Neural cell (in vitro differentiated cells): Measurements from ENCODE around the gene MAPK1. TPM values are rescaled to one million over a fixed set of nuclear protein-coding genes. Genes with fewer than 3 reads are reported as not detected.

Experiments used
- H2AFZ ChIP-seq: fragments of 200-600, 300-800 bp; sonication (generic), shearing (Covaris generic); 2 replicates; pipeline ENCODE4 v1.6.0; 2014; ENCODE audit warnings: low read depth, mild to moderate bottlenecking, antibody characterized with exemption, low read length, moderate library complexity
- H3F3A ChIP-seq: fragments of 200-600 bp; shearing (Covaris generic); 2 replicates; pipeline ENCODE4 v1.6.1; 2016; ENCODE audit warnings: mild to moderate bottlenecking, moderate library complexity, mixed read lengths, antibody characterized with exemption, low read length; ENCODE audit not compliant: insufficient read depth, poor library complexity, severe bottlenecking
- H3K27ac ChIP-seq: fragments of 200-600, 300-800 bp; sonication (generic), shearing (Covaris generic); 2 replicates; pipeline ENCODE4 v1.5.1; 2014; ENCODE audit warnings: mild to moderate bottlenecking, low read length, moderate library complexity
- H3K27me3 ChIP-seq: fragments of 300-800, 200-600 bp; sonication (generic), shearing (Covaris generic); 2 replicates; pipeline ENCODE4 v1.6.0; 2014; ENCODE audit warnings: mild to moderate bottlenecking, low read depth, low read length, moderate library complexity; ENCODE audit not compliant: insufficient read depth
- H3K36me3 ChIP-seq: fragments of 300-800, 200-600 bp; sonication (generic), shearing (Covaris generic); 2 replicates; pipeline ENCODE4 v1.5.1; 2014; ENCODE audit warnings: mild to moderate bottlenecking, antibody characterized with exemption, low read length, moderate library complexity; ENCODE audit not compliant: insufficient read depth
- H3K4me2 ChIP-seq: fragments of 300-800, 200-600 bp; sonication (generic), shearing (Covaris generic); 2 replicates; pipeline ENCODE4 v1.6.0; 2014; ENCODE audit warnings: mild to moderate bottlenecking, low read length
- H3K4me3 ChIP-seq: fragments of 300-800, 200-600 bp; sonication (generic), shearing (Covaris generic); 2 replicates; pipeline ENCODE4 v1.5.1; 2014; ENCODE audit warnings: mild to moderate bottlenecking, low read length, moderate library complexity
- H3K79me2 ChIP-seq: fragments of 200-600 bp; shearing (Covaris generic); replicated peaks from 2 replicates; pipeline ENCODE4 v1.6.0; 2014; ENCODE audit warnings: mild to moderate bottlenecking, low read length, moderate library complexity; ENCODE audit not compliant: insufficient read depth
- H3K9ac ChIP-seq: fragments of 300-800, 200-600 bp; sonication (generic), shearing (Covaris generic); 2 replicates; pipeline ENCODE4 v1.6.1; 2016; ENCODE audit warnings: mild to moderate bottlenecking, low read length, mixed read lengths
- H3K9me2 ChIP-seq: fragments of 200-600 bp; shearing (Covaris generic); 2 replicates; pipeline ENCODE4 v1.6.1; 2016; ENCODE audit warnings: mild to moderate bottlenecking, low read length, mixed read lengths; ENCODE audit not compliant: insufficient read depth
- H3K9me3 ChIP-seq: fragments of 200-600, 300-800 bp; sonication (generic), shearing (Covaris generic); 2 replicates; pipeline ENCODE4 v1.6.1; 2016; ENCODE audit warnings: mild to moderate bottlenecking, mixed run types, low read length, moderate library complexity, mixed read lengths
- H4K20me1 ChIP-seq: fragments of 200-600 bp; shearing (Covaris generic); 2 replicates; pipeline ENCODE4 v1.6.1; 2016; ENCODE audit warnings: mild to moderate bottlenecking, mixed run types; ENCODE audit not compliant: insufficient read depth
- CTCF ChIP-seq: fragments of 450-650 bp; IDR thresholded peaks from 2 replicates; pipeline ENCODE4 v1.5.1; 2014; ENCODE audit warnings: antibody characterized with exemption, mild to moderate bottlenecking, moderate library complexity; ENCODE audit not compliant: poor library complexity, severe bottlenecking
- EP300 ChIP-seq: fragments of 450-650 bp; conservative IDR thresholded peaks from 2 replicates; pipeline ENCODE4 v1.6.1; 2014; ENCODE audit warnings: antibody characterized with exemption, mild to moderate bottlenecking, moderate library complexity; ENCODE audit not compliant: poor library complexity, severe bottlenecking
- EZH2 ChIP-seq: fragments of 200-600, 300-800 bp; shearing (Covaris generic), sonication (generic); IDR thresholded peaks from 2 replicates; pipeline ENCODE4 v1.6.1; 2014; ENCODE audit warnings: antibody characterized with exemption, low read length, borderline replicate concordance, mild to moderate bottlenecking; ENCODE audit not compliant: insufficient read depth, poor library complexity, severe bottlenecking
- MXI1 ChIP-seq: fragments of 450-650 bp; conservative IDR thresholded peaks from 2 replicates; pipeline ENCODE4 v1.6.1; 2014; ENCODE audit warnings: antibody characterized with exemption, mild to moderate bottlenecking; ENCODE audit not compliant: poor library complexity, severe bottlenecking
- POLR2AphosphoS5 ChIP-seq: IDR thresholded peaks from 2 replicates; pipeline ENCODE4 v1.6.1; 2012
- RAD21 ChIP-seq: fragments of 450-650 bp; conservative IDR thresholded peaks from 2 replicates; pipeline ENCODE4 v1.6.1; 2014; ENCODE audit warnings: antibody characterized with exemption, mild to moderate bottlenecking, moderate library complexity
- REST ChIP-seq: IDR thresholded peaks from 2 replicates; pipeline ENCODE4 v1.6.1; 2012; ENCODE audit warnings: borderline replicate concordance
- SMC3 ChIP-seq: fragments of 450-650 bp; conservative IDR thresholded peaks from 2 replicates; pipeline ENCODE4 v1.6.1; 2014; ENCODE audit warnings: antibody characterized with exemption, mild to moderate bottlenecking, moderate library complexity; ENCODE audit not compliant: poor library complexity
- TAF1 ChIP-seq: IDR thresholded peaks from 2 replicates; pipeline ENCODE4 v1.6.1; 2012; ENCODE audit warnings: low read depth
- polyA plus RNA-seq: library from polyadenylated mRNA; depleted of rRNA; stranded (reverse); fragments of >200 nt; gene quantifications from 2 replicates; pipeline ENCODE4 v1.2.3, GENCODE V29; 2014

Gene MAPK1
- polyA plus RNA-seq, 1 donor from 2014 or later, result 43.3 TPM

- Histone ChIP-seq H3K4me3 (no peak overlapping the region), H3K27me3 (no peaks in the 10 kb centered on the region), H3K9ac (no peak overlapping the region), H3K36me3 (peaks cover 9% of the 10 kb centered on the region), H3K9me2 (no peaks in the 10 kb centered on the region), H3K79me2 (no peaks in the 10 kb centered on the region), H3F3A (no peaks in the 10 kb centered on the region), H2AFZ (no peak overlapping the region), H3K9me3 (no peaks in the 10 kb centered on the region), H4K20me1 (no peaks in the 10 kb centered on the region), H3K27ac (no peak overlapping the region), H3K4me2 (no peak overlapping the region)
- TF ChIP-seq EP300 (no peak), TAF1 (no peak), REST (no peak), POLR2AphosphoS5 (no peak), CTCF (no peak), SMC3 (no peak), RAD21 (no peak)
These were observed 108.4 kb downstream of the MAPK1 start for GRCh38 chr22:21759093-21759492.

- peaks cover 4% of the 10 kb centered on the region for H3K36me3 ChIP-seq
- no peaks in the 10 kb centered on the region for H3K79me2 ChIP-seq
- no peak overlapping the region for H3K4me3 ChIP-seq
- H3K9me2 ChIP-seq, result no peaks in the 10 kb centered on the region
- no peak overlapping the region for H3K4me2 ChIP-seq
- H4K20me1 ChIP-seq, result no peaks in the 10 kb centered on the region
- no peak overlapping the region for H2AFZ ChIP-seq
- no peaks in the 10 kb centered on the region for H3K9me3 ChIP-seq
- H3K27ac ChIP-seq, result no peak overlapping the region
- no peaks in the 10 kb centered on the region for H3K27me3 ChIP-seq
- TF ChIP-seq RAD21 (no peak), MXI1 (no peak), SMC3 (no peak), REST (no peak), CTCF (no peak), EP300 (no peak), EZH2 (no peak), TAF1 (no peak)
- H3K9ac ChIP-seq, result no peak overlapping the region
- H3F3A ChIP-seq, result no peaks in the 10 kb centered on the region
These were observed 109.2 kb downstream of the MAPK1 start for GRCh38 chr22:21758091-21758864.
